Stimulated activated naive CD8-positive, alpha-beta T cell treated with anti-CD3 and anti-CD28 coated beads, Interleukin-15, amount 100 ng/mL, for 72 hours (primary cell): ENCODE data around the gene THADA.
"Not testable (repeated sequence)": the region's sequence is repeated elsewhere in the genome, so short reads cannot be mapped to it uniquely, and the experiment has no call there.

Experiments
- ATAC-seq: fragments of 150-1000 bp; cut with Tn5 transposase; 2 replicates; pipeline ENCODE4 v1.10.0; 2021; ENCODE audit warnings: mild to moderate bottlenecking, moderate library complexity
- DNase-seq, 2 donors: peaks; one replicate each; pipeline ENCODE4 v3.0.0; 2021 to 2022
- H3K27ac Mint-ChIP-seq, 2 donors: one replicate each; pipeline ENCODE4 v1.8.0; 2022; ENCODE audit warnings: mild to moderate bottlenecking in 2 of 2, mixed read lengths in 2 of 2, moderate library complexity in 2 of 2
- H3K27me3 Mint-ChIP-seq: one replicate; pipeline ENCODE4 v1.8.0; 2022; ENCODE audit warnings: mixed read lengths
- H3K4me1 Mint-ChIP-seq: one replicate; pipeline ENCODE4 v1.8.0; 2022; ENCODE audit warnings: mild to moderate bottlenecking, mixed read lengths
- H3K4me3 Mint-ChIP-seq, 2 donors: one replicate each; pipeline ENCODE4 v1.8.0; 2022; ENCODE audit warnings: mild to moderate bottlenecking in 2 of 2, mixed read lengths in 2 of 2, moderate library complexity in 1 of 2
- H3K9me3 Mint-ChIP-seq, 2 donors: one replicate each; pipeline ENCODE4 v1.8.0; 2022; ENCODE audit warnings: mixed read lengths in 2 of 2

The THADA gene

GRCh38 chr2:43610361-43610760 lies 14.5 kb upstream of the THADA start:
- Mint-ChIP-seq H3K27me3 (no peaks in the 10 kb centered on the region), H3K27ac (no peak overlapping the region), H3K4me1 (peaks cover 6% of the 10 kb centered on the region), H3K9me3 (no peaks in the 10 kb centered on the region), H3K4me3 (no peak overlapping the region)
- DNase-seq (no peak), ATAC-seq (no peak)

- Mint-ChIP-seq H3K4me3 (no peak overlapping the region), H3K4me1 (peaks cover 6% of the 10 kb centered on the region), H3K9me3 (no peaks in the 10 kb centered on the region), H3K27me3 (no peaks in the 10 kb centered on the region), H3K27ac (no peak overlapping the region)
- ATAC-seq (peak; percentile 74), DNase-seq (peak; percentile 25 to 30)
These were observed 13.6 kb upstream of the THADA start for GRCh38 chr2:43609290-43609918.

DNA sequence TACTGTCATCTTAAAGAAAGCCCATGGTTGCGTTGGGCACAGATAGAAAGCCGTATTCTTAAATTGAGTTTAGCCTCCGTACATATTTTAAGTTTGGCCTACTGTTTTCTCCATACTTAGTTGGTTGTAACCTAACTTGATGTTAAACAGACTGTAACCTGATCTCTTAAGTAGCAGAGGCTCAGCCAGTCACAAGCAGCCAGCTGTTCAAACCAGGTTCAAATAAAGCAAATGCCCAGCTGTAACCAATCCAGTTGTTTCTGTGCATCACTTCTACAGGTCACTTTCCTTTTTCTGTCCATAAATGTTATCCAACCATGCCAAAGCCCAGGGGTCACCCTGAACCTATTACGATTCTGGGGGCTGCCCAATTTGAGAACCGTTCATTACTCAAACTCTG lies 10.0 kb upstream of the THADA start:
- H3K9me3 Mint-ChIP-seq: no peaks in the 10 kb centered on the region
- no peak for DNase-seq
- no peak for ATAC-seq
- H3K4me3 Mint-ChIP-seq: no peak overlapping the region
- no peak overlapping the region for H3K27ac Mint-ChIP-seq
- no peaks in the 10 kb centered on the region for H3K4me1 Mint-ChIP-seq
- no peaks in the 10 kb centered on the region for H3K27me3 Mint-ChIP-seq

DNA sequence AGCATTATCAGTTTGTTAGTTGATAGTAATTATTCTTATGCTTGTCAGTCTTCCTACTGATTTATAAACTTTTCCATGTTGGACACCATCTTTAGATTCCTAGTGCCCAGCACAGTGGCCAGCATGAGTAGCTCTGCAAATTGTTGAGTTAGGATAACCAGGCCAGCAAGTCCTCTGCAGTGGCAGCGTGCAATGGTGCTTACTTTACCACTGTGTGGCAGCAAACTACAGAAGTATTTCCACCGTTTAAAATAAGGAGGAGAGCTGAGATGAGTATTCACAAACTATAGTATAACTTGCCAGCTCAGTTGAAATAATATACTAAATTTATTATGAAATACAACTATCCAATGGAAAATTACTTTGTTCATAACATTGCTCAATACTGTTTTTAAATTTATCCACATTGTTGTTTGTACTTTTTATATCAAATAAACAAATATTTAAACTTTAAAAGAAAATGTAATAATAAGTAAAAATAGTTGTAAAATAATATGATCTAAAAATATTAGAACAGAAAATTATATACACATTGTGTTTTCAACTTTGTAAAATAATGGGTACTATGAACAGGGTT lies 9.3 kb upstream of the THADA start:
- no peaks in the 10 kb centered on the region for H3K4me1 Mint-ChIP-seq
- no peak overlapping the region for H3K27ac Mint-ChIP-seq
- H3K27me3 Mint-ChIP-seq: no peaks in the 10 kb centered on the region
- no peaks in the 10 kb centered on the region for H3K9me3 Mint-ChIP-seq
- ATAC-seq (peak; percentile 89), DNase-seq (peak in 1 of 2 donors; percentile 39)
- H3K4me3 Mint-ChIP-seq: no peak overlapping the region

DNA sequence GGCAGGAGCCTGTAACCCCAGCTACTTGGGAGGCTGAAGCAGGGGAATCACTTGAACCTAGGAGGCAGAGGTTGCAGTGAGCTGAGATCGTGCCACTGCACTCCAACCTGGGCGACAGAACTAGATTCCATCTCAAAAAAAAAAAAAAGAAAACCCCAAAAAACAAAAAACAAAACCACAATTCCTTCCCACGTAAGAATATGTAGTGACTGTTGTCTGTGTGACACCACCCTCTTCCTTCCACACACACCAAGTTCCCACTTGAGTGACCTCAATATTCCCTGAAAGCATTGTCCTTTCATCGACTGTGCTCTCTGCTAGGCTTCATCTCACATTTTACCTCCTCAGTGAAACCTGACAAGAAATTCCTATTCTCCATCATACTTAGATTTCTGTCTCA lies 8.8 kb upstream of the THADA start:
- Mint-ChIP-seq H3K4me1 (no peaks in the 10 kb centered on the region), H3K4me3 (peak overlapping the region in 1 of 2 donors; percentile 10), H3K27me3 (no peaks in the 10 kb centered on the region), H3K27ac (no peak overlapping the region), H3K9me3 (no peaks in the 10 kb centered on the region)
- ATAC-seq: peak; percentile 16
- no peak for DNase-seq

GRCh38 chr2:43600596-43600995 lies 4.8 kb upstream of the THADA start:
- DNase-seq, H3K9me3 Mint-ChIP-seq, H3K4me3 Mint-ChIP-seq, ATAC-seq, H3K27me3 Mint-ChIP-seq, H3K27ac Mint-ChIP-seq, H3K4me1 Mint-ChIP-seq: not testable (repeated sequence)

DNA sequence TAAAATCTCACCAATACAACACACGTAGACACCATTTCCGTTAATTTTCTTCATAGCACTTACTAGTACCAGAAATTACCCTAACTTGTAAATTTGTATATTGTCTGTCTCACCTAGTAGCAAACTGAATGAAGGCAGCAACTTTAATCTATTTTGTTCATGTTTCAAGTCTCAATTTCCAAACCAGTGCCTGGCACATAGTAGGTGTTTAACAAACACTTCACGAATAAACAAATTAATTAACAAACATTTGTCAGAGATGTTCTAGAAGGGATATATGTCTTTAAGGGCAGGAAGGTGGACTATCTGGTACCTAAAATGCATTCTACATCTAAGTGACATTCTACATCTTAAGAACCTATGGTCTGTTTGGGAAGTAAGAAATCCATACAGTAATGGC lies 963 bp downstream of the THADA start:
- H3K9me3 Mint-ChIP-seq: no peaks in the 10 kb centered on the region
- no peaks in the 10 kb centered on the region for H3K27me3 Mint-ChIP-seq
- ATAC-seq (no peak), DNase-seq (no peak)
- H3K4me3 Mint-ChIP-seq: peak overlapping the region; percentile 95
- peak overlapping the region in 1 of 2 donors; percentile 89 for H3K27ac Mint-ChIP-seq
- peaks cover 36% of the 10 kb centered on the region for H3K4me1 Mint-ChIP-seq

- H3K4me3 Mint-ChIP-seq: peak overlapping the region in 1 of 2 donors; percentile 27
- H3K9me3 Mint-ChIP-seq: no peaks in the 10 kb centered on the region
- H3K27ac Mint-ChIP-seq: no peak overlapping the region
- H3K4me1 Mint-ChIP-seq: peaks cover 36% of the 10 kb centered on the region
- H3K27me3 Mint-ChIP-seq: no peaks in the 10 kb centered on the region
- DNase-seq (no peak), ATAC-seq (no peak)
These were observed 2.6 kb downstream of the THADA start for GRCh38 chr2:43593254-43593653.

DNA sequence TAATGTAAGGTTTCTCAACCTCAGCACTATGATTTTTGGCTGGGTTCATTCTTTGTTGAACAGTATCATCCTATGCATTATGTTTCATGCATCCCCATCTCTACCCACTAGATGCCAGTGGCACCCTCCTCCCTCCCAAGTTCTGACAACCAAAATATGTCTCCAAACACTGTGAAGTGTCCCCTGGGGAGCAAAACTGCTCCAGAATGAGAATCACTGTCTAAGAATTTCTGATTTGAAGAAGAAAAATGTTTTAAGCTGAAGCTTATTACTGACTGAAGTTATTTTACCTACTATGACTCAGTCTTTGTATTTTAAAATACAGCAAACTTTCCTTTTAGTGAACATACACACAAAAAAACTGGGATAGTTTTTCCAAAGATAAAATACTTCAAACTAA lies 3.4 kb downstream of the THADA start:
- Mint-ChIP-seq H3K27ac (peak overlapping the region in 1 of 2 donors; percentile 6), H3K4me1 (peaks cover 32% of the 10 kb centered on the region), H3K27me3 (no peaks in the 10 kb centered on the region), H3K9me3 (no peaks in the 10 kb centered on the region), H3K4me3 (no peak overlapping the region)
- ATAC-seq: no peak
- DNase-seq: no peak

- ATAC-seq (no peak), DNase-seq (no peak)
- no peaks in the 10 kb centered on the region for H3K27me3 Mint-ChIP-seq
- no peaks in the 10 kb centered on the region for H3K9me3 Mint-ChIP-seq
- H3K4me3 Mint-ChIP-seq: no peak overlapping the region
- H3K27ac Mint-ChIP-seq: no peak overlapping the region
- H3K4me1 Mint-ChIP-seq: peaks cover 13% of the 10 kb centered on the region
These were observed 10.1 kb downstream of the THADA start for GRCh38 chr2:43585708-43586107.

DNA sequence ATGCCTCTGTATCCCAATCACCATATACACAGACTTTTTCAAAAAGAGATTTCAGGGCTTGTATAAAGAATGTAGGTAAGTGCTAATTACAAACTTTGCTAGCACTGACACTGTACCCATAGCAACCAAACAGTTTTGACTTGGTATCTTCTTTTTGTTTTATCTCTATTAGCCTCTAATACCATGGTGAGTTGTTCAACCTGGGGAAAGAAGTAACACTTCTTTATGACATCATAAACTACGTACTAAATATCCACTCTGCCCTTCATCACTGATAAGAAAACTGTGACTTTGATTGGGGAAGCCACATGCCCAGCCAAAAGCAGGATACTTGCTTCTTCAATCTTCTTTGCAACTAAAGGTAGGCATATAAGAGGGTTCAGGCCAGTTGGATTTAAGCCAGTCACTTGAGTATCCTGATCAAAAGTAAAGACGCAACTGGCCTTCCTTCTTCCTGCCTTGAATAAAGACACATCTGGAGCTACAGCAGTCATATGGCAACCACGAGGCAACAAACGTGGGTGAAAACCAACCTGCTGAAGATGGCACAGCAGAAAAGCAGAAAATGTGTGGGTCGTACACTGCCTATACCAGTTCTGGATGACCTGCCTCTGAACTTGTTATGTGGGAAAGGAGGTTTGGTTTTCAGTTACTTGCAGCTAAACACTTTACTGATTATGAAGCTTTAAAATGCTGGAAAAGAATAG lies 16.4 kb downstream of the THADA start:
- Mint-ChIP-seq H3K27me3 (no peaks in the 10 kb centered on the region), H3K4me1 (peaks cover 13% of the 10 kb centered on the region)

GRCh38 chr2:43576981-43577892 lies 18.6 kb downstream of the THADA start:
- no peak for ATAC-seq
- H3K27ac Mint-ChIP-seq: no peak overlapping the region

More for the DNA sequence above, 16.4 kb downstream of the THADA start:
- peak overlapping the region; percentile 44 to 57 for H3K27ac Mint-ChIP-seq
- H3K4me3 Mint-ChIP-seq: peak overlapping the region in 1 of 2 donors; percentile 7
- no peaks in the 10 kb centered on the region for H3K9me3 Mint-ChIP-seq
- ATAC-seq (no peak), DNase-seq (no peak)

DNA sequence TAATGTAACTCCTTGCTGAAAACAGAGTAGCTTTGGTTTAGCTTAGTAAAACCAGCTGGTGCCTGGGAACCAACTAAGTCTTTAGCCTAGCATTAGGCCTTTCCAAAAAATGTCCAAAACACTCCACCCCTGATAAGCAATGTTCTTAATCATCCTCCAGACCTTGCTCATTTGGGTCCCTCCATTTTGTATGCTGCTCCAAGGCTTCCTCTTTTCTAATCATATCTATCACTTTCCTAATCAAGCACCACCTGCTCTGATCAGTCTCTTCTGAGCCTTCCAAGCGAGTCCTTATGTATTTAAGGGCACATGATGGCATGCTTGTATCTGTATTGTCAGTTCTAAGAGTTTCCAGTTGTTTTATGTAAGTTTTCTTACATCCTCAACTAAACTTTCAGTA lies 23.6 kb downstream of the THADA start:
- Mint-ChIP-seq H3K4me1 (peaks cover 42% of the 10 kb centered on the region), H3K27me3 (no peaks in the 10 kb centered on the region), H3K27ac (no peak overlapping the region), H3K9me3 (no peaks in the 10 kb centered on the region), H3K4me3 (peak overlapping the region in 1 of 2 donors; percentile 7)
- DNase-seq: no peak
- ATAC-seq: no peak

More at GRCh38 chr2:43576981-43577892, 18.6 kb downstream of the THADA start:
- H3K9me3 Mint-ChIP-seq: no peaks in the 10 kb centered on the region
- H3K27me3 Mint-ChIP-seq: no peaks in the 10 kb centered on the region
- H3K4me3 Mint-ChIP-seq: peak overlapping the region in 1 of 2 donors; percentile 3
- peaks cover 16% of the 10 kb centered on the region for H3K4me1 Mint-ChIP-seq
- DNase-seq: no peak

GRCh38 chr2:43569921-43570320 lies 25.9 kb downstream of the THADA start:
- peak overlapping the region; percentile 79 to 93 for H3K27ac Mint-ChIP-seq
- no peaks in the 10 kb centered on the region for H3K9me3 Mint-ChIP-seq
- peak overlapping the region; percentile 30 to 84 for H3K4me3 Mint-ChIP-seq
- H3K27me3 Mint-ChIP-seq: no peaks in the 10 kb centered on the region
- H3K4me1 Mint-ChIP-seq: peaks cover 60% of the 10 kb centered on the region
- DNase-seq (peak; percentile 17 to 44), ATAC-seq (peak; percentile 96)

DNA sequence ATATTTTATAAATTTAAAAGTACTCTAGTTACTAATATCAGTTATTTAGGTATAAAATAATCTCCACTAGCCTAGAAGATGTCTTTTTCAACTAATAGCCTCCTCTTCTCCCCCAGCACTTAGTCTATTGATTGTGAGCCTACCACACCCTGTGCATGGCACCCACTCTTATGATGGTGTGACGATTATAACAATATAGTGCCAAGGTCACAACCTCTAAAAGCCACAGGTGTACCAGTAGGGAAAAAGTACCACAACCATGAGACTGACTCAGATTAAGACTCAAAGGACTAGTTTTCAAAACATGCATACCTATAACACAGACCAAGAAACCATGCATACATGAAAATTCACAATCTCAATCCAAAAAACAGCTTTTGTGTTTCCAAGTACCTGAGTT lies 27.6 kb downstream of the THADA start:
- ATAC-seq (peak; percentile 78), DNase-seq (no peak)
- Mint-ChIP-seq H3K27me3 (no peaks in the 10 kb centered on the region), H3K4me1 (peaks cover 68% of the 10 kb centered on the region), H3K4me3 (peak overlapping the region in 1 of 2 donors; percentile 50), H3K9me3 (no peaks in the 10 kb centered on the region), H3K27ac (no peak overlapping the region)
